Limb (tissue), 2 donors: ENCODE data around the gene TMEM161A.
"Not testable (repeated sequence)": the region's sequence is repeated elsewhere in the genome, so short reads cannot be mapped to it uniquely, and the experiment has no call there.

Experiments used
- DNase-seq, 2 donors: peaks; one replicate each; pipeline ENCODE4 v3.0.0-alpha.2; 2016; ENCODE audit errors: extremely low spot score in 2 of 2

TMEM161A gene

GRCh38 chr19:19155495-19156219 lies 17.4 kb upstream of the TMEM161A start:
- no peak for DNase-seq

DNA sequence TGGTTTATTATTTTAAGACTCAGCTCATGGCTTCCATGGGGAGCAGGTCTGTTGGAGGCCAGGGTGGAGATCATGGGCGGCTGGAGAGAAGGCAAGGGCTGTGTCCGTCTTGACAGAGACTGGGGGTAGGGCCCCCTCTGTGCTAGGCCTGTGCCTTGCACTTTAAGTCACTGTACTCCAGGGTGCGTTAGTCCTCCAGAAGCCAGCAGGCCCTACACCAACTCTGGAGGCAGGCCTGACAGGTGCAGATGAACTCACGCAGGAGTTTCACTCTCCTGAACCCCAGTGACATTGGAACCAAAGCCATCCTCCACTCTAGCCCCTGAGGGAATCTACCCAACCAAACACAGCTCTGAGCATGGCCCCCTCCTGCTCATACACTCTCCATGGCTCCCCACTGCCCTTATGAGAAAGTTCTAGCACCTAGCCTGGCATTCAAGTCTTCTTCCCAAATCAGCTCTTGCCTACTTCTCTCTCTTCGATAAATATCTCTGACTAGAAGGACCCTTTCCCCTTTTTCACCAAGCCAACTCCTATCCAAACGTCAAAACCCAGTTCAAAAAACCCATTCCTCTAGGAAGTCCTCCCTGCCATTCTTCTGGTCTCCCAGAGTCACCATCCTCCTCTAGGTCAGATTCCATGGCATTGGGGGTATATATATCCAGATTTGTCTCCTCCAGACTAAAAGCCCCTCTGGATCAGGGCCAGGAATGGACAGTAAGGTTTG lies 16.7 kb upstream of the TMEM161A start:
- DNase-seq, result no peak

- no peak for DNase-seq
These were observed 14.5 kb upstream of the TMEM161A start for GRCh38 chr19:19152668-19153384.

- no peak for DNase-seq
These were observed 13.1 kb upstream of the TMEM161A start for GRCh38 chr19:19151418-19151817.

DNA sequence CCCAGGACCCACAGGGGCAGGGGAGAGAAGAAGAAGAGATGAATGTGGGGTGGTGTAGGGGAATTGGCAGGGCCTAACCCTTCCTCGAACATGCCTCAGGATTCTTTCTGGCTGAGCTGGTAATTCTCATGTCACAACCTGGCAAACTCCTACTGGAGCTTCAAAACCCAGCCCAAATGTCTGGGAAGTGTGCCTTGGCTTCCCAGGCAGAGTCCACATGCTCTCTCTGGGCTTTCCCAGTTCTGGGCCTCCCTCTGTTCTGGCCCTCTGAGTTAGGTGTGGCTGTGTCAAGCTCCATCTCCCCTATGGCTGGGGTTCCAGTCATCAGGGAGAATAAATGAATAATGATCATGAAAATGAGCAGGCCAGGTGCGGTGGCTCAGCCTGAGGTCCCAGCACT lies 11.2 kb upstream of the TMEM161A start:
- no peak for DNase-seq

DNA sequence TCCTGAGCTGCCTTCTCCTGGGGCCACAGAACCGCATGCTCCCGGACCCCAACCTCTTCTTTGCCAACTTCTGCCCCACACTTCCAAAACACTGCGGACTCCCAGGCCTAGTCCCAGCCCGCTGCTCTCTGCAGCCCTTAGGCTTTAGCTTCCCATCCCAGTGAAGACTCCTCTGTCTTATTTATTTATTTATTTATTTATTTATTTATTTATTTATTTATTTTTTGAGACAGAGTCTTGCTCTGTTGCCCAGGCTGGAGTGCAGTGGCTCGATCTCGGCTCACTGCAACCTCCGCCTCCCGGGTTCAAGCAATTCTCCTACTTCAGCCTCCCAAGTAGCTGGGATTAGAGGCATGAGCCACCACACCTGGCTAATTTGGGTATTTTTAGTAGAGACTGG lies 10.2 kb upstream of the TMEM161A start:
- not testable (repeated sequence) for DNase-seq

DNA sequence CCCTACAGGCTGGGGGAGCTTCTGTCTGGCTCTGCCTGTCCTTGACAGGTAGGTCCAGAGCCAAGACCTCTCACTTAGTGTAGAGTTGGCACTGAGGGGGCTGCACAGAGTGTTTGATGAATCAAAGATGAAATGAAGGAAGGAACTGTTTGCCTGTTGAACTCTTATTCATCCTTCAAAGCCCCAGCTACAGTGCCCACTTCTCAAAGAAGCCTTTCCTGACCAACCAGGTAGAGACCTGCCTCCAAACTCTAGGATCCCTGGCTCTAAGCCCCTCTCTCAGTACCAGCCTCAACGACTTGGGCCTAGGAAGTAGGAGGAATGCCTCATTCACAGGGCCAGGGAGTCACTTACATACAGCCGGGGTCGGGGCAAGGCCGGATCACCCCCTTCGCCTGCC lies 9.1 kb upstream of the TMEM161A start:
- DNase-seq, result no peak

- no peak for DNase-seq
These were observed 8.6 kb upstream of the TMEM161A start for GRCh38 chr19:19146865-19147264.

GRCh38 chr19:19145684-19146608 lies 7.7 kb upstream of the TMEM161A start:
- peak; percentile 34 to 93 for DNase-seq

GRCh38 chr19:19145281-19145680 lies 7.0 kb upstream of the TMEM161A start:
- no peak for DNase-seq

DNA sequence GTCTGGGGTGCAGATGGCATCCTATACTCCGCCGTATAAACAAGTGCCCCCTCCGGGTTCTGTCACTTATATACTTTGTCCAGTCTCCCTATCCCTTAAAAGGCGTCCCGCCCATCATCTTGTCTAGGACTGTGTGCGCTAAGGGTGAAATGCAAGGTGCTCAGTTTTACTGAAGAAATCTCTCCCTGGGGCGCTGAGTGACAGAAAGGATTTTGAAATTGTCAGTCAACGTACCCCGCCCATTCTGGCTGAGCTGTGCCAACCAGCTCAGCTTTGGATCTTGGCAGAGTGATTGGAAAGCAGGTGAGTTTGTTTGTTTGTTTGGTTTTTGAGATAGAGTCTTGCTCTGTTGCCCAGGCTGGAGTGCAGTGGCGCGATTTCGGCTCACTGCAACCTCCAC lies 4.1 kb upstream of the TMEM161A start:
- no peak for DNase-seq

DNA sequence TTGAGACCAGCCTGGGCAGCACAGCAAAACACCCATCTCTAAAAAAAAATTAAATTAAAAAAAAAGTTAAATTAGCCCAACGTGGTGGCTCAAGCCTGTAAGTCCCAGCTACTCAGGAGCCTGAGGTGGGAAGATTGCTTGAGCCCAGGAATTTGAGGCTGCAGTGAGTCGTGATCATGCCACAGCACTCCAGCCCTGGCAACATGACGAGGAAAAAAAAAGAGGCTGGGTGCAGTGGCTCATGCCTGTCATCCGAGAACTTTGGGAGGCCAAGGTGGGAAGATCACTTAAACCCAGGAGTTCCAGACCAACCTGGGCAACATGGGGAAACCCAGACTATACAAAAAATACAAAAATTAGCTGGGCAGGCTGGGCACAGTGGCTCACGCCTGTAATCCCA lies 2.2 kb upstream of the TMEM161A start:
- no peak for DNase-seq

DNA sequence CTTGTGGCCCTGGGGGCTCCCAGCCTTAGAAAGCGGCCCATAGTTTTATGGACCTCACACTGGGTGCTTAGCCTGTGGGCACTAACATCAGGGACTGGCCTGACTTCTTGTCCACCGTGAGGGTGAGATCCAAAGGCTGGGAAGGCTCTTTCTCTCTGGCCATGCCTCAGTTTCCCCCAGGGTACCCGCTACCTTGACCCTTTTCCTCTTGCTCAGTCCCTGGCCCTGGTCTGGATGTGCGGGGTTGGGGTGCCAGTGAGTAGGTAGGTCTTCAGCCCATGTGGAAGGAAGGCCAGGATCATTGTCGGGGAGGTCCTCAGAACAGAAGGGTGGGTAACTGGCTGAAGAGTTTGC lies 1.6 kb upstream of the TMEM161A start:
- no peak for DNase-seq

DNA sequence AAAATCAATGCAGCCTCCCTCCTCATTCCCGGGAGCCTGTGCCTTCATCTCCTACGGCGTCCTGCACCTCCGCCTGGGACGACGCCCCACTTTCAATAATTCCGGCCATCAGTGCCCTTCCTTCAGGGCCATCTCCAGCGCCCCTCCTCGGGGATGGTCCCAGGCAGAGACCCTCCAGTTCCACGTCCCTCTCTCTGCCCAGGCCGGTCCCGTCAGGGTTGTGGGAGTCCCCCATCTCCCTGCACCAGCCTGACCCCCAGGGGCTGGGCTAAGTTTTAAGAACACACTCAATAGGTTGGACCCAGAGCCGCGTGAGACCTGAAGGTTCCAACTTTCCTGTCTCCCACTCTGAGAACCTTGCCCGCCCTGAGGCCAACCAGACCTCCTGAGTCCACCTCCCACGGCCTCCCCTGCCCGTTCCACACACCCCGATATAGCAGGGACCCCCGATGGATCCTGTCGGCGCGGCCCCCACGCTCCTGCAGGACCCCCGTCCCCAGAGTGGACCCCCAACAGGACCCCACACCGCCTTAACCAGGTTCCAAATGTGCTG lies 646 bp downstream of the TMEM161A start:
- DNase-seq, result no peak

DNA sequence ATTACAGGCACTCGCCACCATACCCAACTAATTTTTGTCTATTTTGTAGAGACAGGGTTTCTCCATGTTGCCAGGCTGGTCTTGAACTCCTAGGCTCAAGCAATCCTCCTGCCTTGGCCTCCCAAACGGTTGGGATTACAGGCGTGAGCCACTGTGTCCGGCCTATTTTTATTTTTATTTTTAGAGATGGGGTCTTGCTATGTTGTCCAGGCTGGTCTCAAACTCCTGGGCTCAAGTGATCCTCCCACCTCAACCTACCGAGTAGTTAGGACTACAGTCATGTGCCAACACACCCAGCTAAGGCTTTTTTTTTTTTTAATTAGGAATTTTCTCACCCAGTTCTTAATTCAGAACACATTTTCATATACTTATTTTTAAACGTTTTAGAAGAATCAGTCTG lies 2.6 kb downstream of the TMEM161A start:
- DNase-seq, result not testable (repeated sequence)

DNA sequence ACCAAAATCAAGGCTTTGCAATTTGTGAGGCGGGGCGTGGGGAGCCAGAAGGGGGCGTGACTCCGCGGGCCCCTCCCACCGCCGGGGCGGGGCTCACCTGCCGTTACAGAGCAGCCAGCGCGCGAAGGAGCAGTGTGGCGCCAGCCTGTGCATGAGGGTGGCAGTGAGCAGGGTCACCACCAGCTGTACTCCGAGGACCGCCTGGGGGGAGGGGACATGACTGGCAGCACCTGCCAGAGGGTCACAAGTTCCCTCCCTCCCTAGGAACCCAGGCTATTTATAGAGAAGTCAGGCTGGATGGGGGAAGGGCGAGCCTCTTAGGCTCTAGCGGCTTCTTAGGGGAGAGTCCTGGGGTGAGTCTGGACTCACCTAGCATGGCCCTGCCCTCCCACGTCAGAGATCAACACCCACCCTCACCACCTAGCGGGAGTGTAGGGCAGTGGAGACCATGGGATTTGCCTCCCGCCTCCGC lies 3.6 kb downstream of the TMEM161A start:
- peak in 1 of 2 donors; percentile 21 for DNase-seq

DNA sequence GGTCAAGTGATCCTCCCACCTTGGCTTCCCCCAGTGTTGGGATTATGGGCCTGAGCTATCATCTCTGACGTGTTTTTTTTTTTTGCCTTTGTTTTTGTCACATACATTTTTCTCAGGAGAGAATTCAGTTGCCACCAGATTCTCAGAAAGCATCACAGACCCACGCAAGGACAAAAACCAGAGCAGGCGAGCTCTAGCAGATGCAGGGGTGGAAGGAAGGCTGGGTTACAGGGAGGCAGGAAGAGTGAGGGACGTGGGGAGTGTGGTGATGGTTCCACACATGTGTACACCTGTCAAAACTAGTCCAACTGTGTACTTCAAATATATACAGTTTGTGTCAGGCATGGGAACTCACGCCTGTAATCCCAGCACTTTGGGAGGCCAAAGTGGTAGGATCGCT lies 4.3 kb downstream of the TMEM161A start:
- no peak for DNase-seq

DNA sequence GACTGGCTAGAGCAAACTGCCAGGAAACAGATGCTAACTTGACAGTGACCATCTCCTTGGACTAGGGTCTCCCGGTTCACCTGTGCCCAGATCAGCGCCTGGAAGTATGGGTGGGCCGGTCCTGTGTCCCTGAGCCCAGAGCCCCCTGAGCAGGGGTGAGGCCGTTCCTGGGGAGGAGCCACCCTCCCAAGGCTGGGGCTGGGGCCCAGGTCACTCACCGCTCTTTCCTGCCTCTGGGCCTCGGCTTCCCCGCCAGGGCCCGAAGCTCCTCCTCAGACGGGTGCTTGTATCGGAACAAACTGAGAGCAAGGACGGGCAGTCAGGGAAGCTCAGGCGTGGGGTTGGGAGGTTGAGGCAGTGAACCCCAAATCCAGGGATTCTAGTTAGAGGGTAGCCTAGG lies 5.4 kb downstream of the TMEM161A start:
- DNase-seq, result no peak

GRCh38 chr19:19131989-19132388 lies 6.3 kb downstream of the TMEM161A start:
- DNase-seq, result no peak

GRCh38 chr19:19126102-19126501 lies 12.2 kb downstream of the TMEM161A start:
- DNase-seq, result no peak

- no peak for DNase-seq
These were observed 14.9 kb downstream of the TMEM161A start for GRCh38 chr19:19123386-19123785.
